HG03095 (cell line): ENCODE data around the gene COL15A1.

Experiments
- ATAC-seq: cut with Tn5 transposase; IDR thresholded peaks from one replicate; pipeline ENCODE4 v1.9.1; 2021; ENCODE audit warnings: moderate library complexity; ENCODE audit not compliant: unreplicated experiment

The COL15A1 gene

DNA sequence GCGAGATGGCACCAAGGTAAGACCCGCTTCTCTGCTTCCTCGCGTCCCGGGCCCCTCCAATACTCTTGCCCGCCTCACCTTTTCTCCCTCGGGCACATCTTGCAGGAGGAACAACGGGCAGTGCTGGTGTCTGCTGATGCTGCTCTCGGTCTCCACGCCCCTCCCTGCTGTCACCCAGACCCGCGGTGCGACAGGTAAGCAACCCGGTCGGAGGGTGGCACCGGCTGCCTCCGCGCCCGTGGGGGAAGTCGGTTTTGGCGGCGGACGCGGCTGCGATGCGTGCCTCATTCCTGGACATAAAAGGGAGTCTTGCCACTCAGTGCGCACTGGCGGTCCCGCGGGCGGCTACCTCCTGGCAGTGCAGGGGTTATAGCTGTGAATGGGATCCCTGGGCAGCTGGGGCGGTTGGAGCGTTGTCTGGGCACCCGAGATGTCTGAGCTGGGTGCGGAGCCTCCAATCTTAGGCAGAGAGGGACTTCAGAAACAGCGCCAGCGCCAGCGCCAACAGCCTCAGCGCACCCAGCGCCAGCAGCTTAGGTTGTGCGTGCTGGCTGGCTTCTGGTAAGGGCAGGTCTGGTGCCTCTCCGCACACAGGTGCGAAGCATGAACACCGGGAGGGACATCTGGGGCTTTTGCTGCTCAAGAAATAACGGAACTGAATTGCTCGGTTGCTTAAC lies 488 bp downstream of the COL15A1 start:
- no peak for ATAC-seq

DNA sequence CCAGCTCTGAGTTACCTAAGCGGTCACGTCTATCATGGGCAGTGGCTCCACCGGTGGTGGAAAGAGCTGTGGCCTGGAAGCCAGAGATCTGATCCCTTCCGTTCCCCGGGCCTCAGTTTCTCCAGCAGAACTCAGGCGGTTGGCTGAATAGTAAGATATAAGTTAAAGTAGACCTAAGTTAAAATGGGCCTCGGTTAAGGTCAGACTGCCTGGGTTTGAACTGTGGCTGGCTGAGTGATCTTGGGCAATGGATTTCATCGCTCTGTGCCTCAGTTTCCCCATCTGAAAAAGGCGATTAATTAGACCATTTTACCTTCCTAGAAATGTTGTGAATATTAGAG lies 997 bp downstream of the COL15A1 start:
- no peak for ATAC-seq

- ATAC-seq = no peak
These were observed 5.9 kb downstream of the COL15A1 start for GRCh38 chr9:98949565-98949964.

- ATAC-seq = no peak
These were observed 6.6 kb downstream of the COL15A1 start for GRCh38 chr9:98950262-98950661.

GRCh38 chr9:98951967-98952366 lies 8.3 kb downstream of the COL15A1 start:
- ATAC-seq = no peak

DNA sequence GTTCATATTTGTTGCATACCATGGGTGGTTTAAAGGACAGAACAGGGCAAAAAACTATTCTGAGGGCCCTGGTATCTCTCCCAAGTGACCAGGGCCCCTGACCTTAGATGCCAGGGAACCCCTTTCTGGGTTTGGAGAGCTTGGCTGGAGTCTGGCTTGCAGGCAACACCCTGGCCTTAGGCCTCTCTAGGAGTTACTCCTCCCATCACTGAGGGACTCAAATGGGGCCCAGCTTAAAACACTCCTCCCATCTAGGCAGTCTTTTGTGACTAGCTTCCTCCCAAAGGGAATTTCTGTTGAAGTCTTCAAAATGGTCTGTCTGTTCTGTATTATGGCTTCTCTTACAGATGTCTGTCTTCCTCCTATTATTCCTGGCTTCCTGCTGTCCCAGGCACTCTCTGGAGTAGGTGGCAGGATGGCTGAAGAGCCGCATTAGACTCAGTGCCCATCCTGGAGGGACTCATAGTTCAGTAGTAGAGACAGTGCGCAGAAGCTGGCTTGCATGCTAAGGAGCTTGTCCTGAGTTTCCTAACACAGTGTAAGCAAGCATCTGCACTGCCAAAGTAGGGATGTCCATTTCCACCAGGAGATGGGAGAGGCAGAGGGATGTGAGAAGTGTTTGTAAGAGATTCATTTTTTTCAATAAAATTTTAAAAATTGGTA lies 10.0 kb downstream of the COL15A1 start:
- no peak for ATAC-seq

- no peak for ATAC-seq
These were observed 10.5 kb downstream of the COL15A1 start for GRCh38 chr9:98954244-98954610.

DNA sequence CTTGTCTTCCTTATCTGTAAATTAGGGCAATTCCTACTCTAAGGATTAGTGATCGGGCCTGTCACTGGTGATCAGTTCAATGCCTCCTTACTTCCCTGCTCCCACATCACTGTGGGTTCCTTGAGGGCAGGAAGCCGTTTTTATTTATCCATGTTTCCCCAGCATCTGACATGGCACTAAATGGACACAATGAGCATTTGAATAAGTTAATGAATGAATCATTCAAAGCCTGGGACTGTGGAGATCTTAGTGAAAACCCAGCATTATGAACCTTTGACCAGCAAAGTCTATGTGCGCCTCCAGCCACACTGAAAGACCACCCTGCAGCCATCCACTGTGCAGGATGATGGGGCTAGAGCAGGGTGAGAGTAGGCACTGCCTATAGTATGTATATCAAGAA lies 11.6 kb downstream of the COL15A1 start:
- ATAC-seq = no peak

GRCh38 chr9:98957826-98958225 lies 14.1 kb downstream of the COL15A1 start:
- no peak for ATAC-seq

- ATAC-seq = no peak
These were observed 14.7 kb downstream of the COL15A1 start for GRCh38 chr9:98958271-98958984.

DNA sequence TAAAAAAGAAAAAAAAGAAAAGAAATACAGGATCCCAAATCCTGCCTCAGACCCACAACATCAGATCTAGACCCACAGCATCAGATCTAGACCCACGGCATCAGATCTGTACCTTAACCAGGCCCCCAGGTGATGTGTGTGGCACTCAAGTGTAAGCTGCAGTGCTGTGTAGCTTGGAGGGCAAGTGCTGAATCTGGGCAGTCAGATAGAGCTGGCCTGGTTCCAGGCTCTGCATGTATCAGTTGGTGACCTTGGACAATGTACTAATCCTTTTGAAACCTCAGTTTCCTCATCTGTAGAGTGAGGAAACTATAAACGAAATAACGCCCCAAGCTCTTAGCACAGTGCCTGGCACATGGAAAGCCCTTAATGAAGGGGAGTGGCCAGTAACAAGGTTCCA lies 16.7 kb downstream of the COL15A1 start:
- no peak for ATAC-seq

- no peak for ATAC-seq
These were observed 17.9 kb downstream of the COL15A1 start for GRCh38 chr9:98961513-98962180.

- ATAC-seq = no peak
These were observed 18.5 kb downstream of the COL15A1 start for GRCh38 chr9:98962181-98962560.

GRCh38 chr9:98962861-98963260 lies 19.2 kb downstream of the COL15A1 start:
- no peak for ATAC-seq

DNA sequence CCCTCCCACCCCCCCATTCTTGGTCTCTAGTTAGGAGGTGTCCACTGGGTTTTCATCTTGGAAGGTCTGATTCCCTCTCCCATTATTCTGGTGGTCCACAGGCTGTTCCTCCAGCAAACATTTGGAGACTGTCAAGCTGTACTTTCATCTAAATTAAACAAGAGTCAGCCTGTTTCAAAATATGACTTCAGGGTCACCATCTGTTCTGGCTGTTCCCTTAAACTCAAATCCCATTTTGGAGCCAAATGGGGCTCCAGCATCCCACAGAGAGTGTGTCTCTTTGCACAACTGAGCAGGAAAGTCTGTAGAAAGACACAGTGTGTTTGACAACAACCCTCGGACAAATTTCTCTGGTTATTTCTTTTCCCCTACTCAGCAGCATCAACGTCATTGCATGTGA lies 20.5 kb downstream of the COL15A1 start:
- no peak for ATAC-seq

DNA sequence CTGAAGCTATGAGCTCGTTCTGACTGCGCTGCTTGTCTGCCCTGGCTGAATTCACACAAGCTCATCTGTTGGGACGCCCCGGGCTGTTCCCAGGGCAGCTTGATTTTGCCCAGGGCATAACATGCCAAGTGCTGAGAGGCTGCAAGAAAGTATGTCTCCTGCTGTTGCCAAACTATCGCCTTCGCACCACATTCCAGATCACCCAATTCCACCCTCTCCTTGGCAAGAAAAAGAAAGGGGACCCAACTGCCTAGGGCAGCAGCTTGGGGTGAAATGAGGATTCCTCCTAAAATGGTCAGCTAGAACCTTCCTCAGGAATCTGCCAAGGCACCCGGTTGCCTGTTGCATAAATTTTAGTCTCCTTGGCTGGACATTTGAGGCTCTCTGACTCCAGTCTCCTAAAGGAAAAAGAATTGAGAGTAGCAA lies 21.2 kb downstream of the COL15A1 start:
- no peak for ATAC-seq

DNA sequence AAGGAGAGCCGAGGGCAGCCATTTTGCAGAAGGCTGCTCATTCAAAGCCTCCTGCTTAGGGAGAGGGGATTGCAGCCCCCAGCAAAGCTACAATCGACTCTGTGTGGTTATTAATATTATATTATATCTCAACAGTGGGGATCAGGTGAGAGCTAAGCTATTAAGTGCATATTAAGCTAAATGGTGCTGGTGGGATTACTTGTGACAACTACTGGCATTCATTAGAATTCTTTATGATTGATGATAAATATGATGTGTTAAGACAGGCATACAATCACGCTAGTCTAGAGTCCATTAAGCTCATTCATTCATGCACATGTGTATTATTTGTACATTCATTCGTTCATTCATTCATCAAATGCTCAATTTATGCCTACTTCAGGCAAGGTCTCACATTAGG lies 23.0 kb downstream of the COL15A1 start:
- no peak for ATAC-seq

- no peak for ATAC-seq
These were observed 23.6 kb downstream of the COL15A1 start for GRCh38 chr9:98967257-98967656.

GRCh38 chr9:98967680-98968079 lies 24.0 kb downstream of the COL15A1 start:
- no peak for ATAC-seq

DNA sequence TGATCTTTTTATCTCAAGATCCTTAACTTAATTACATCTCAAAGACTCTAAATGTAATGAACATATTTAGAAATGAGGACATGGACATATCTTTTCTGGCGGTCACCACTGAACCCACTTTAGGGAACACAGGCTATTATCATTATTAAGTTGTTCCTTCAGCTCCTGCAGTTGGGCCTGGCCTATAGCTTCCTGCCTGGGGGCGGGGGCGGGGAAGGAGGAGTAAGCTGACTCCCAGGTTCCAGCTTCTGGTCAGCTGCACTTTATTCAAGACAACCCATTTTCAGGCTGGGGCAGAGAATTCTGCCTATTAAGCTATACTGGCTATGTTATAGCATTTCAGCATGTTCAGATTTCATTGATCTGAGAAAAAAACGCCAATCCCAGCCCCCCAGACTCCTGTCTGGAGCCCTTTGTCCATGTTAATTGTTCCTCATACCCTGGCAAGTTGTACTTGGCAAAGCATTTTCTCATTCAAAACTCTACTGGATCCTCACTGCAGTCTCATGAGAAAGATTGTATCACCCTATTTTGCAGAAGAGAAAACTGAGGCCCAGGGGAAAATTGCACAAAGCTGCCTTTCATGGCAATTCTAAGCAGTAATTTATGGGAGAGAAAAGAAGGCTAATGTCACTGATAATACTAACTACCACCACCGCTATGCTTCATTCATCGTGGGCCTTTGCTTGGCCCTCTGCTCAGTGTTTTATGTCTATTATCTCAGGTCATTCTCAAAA lies 25.1 kb downstream of the COL15A1 start:
- no peak for ATAC-seq

DNA sequence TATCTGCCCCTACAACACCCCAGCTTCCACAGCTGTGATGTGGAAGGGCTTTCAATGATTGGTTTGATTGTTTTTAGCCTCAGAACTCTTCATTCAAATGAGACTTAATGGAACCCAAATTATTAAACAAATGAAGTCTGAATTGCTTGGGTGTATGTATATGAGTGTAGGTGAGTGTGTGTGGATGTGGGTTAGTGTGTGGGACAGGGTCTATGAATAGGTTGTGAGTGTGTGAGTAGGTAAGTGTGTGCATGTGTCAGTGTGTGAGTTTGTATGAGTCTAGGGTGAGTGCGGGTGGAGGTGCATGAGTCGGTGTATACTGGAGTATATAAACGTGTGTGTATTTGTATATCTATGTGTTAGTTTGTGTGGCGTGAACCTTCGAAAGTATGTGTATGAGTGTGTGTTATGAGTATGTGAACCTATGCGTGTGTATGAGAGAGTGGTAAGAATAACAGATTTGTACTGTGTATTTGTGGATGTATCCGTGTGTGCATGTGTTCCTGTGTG lies 26.9 kb downstream of the COL15A1 start:
- ATAC-seq = no peak
